ENCODE results near the gene NOD2. TPM values are rescaled to one million over a fixed set of nuclear protein-coding genes. Genes with fewer than 3 reads are reported as not detected.

NOD2 gene
- total RNA-seq, 6 donors from 2014 or later: 8.5 to 27.2 (median 11.2) TPM

DNA sequence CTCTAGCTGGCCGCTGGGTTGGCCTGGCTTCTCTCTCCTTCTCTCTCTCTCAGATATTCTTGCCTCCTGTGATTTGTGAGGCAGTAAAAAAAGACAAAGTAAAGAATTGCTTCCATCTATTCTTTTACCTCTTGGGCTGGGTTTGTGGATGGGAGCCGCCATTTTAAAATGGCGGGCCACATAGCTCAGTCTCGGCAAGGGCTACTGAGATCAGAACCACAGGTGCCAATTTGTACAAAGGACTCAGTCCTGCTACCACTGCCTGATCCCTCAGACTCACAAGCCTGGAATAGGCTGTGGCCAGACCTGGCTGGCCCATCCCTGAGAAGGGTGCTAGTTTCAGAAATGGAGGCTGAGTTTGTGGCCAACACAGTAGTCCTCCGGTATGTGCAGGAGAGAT lies 24.1 kb downstream of the NOD2 start:
- H3K4me3 ChIP-seq: no peak overlapping the region
- no peaks in the 10 kb centered on the region for H3K9me3 ChIP-seq
- whole genome bisulfite sequencing, 2 donors: 90 to 98% methylated on average over 5 of the region's 5 CpGs
- no peak for ATAC-seq (ENCODE audit: low FRiP score in 2 of 2)
- no peak for DNase-seq
- no peaks in the 10 kb centered on the region for H3K27me3 ChIP-seq
- H3K27ac ChIP-seq: no peak overlapping the region
- TF ChIP-seq EP300 (IDR thresholded peaks at IDR 0.05) (no peak), POLR2A (IDR thresholded peaks at IDR 0.05) (no peak), POLR2AphosphoS5 (IDR thresholded peaks at IDR 0.05) (no peak)
- TF ChIP-seq, protein P1, sequence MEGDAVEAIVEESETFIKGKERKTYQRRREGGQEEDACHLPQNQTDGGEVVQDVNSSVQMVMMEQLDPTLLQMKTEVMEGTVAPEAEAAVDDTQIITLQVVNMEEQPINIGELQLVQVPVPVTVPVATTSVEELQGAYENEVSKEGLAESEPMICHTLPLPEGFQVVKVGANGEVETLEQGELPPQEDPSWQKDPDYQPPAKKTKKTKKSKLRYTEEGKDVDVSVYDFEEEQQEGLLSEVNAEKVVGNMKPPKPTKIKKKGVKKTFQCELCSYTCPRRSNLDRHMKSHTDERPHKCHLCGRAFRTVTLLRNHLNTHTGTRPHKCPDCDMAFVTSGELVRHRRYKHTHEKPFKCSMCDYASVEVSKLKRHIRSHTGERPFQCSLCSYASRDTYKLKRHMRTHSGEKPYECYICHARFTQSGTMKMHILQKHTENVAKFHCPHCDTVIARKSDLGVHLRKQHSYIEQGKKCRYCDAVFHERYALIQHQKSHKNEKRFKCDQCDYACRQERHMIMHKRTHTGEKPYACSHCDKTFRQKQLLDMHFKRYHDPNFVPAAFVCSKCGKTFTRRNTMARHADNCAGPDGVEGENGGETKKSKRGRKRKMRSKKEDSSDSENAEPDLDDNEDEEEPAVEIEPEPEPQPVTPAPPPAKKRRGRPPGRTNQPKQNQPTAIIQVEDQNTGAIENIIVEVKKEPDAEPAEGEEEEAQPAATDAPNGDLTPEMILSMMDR (IDR thresholded peaks at IDR 0.05): no peak
- H3K4me1 ChIP-seq: peaks cover 6 to 21% (median 8%) of the 10 kb centered on the region in 4 donors
- peaks cover 0 to under 1% (median 0%) of the 10 kb centered on the region in 4 donors for H3K36me3 ChIP-seq

DNA sequence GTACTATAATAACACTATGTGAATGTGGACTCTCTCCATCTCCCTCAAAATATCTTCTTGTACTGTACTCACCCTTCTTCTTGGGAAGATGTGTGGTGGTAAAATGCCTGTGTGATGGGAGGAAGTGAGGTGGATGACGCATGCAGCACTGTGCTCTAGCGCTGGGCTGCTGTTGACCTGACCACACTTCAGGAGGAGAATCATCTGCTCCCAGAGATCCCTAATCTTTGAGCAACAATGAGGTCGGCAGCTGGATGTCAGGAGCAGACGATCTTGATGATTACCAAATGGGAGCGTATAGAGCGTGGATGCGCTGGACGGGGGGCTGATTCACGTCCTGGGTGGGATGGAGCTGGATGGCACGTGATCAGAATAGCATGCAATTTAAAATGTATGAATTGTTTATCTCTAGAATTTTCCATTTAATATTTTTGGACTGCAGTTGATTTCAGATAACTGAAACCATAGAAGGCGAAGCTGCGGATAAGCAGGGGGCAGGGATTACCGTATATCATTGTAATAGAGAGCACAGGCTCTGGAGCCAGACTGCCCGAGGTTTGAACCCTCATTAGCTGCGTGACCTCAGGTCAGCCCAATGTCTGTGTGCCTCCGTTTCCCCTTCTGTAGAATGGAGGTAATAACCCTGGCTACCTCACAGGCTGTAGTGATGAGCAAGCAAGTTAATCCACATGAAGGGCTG lies 24.8 kb downstream of the NOD2 start:
- ATAC-seq (ENCODE audit: low FRiP score in 2 of 2) (no peak), DNase-seq (no peak)
- H3K4me3 ChIP-seq: no peak overlapping the region

DNA sequence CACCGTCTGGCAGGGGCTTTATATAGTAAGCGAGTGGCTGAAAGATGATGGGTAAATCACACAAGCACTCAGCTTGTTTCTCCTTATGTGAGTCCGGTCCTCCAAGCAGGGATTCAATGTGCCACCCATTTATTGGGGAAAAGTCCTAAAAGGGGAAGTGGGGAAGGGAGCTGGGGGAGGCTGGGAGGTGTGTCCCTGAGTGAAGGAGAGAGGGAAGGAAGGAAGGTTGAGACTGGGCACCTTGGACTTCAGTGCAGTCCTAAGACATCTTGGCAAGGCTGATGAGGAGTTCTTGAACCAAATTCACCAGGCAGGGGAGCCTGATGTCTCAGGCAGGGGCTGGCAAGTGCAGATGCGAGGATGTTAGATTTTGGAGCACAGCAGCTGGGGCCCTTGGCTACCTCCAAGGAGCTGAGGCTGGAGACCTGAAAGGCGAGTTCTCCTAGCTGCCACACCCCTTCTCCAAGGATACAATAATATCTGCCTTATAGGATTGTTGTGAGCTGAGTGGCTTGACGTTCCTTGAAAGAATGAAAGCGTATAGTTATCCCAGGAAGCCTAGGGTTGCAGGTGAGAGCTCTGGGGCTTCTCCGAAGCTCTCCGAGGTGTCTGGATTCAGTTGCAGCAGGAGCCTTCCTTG lies 25.5 kb downstream of the NOD2 start:
- TF ChIP-seq POLR2AphosphoS5 (IDR thresholded peaks at IDR 0.05): no peak
- ATAC-seq (ENCODE audit: low FRiP score in 2 of 2) (no peak), DNase-seq (peak in 1 of 2 donors; percentile 60)
- 74 to 92% methylated on average over 9 of the region's 9 CpGs for WGBS, 2 donors
- no peaks in the 10 kb centered on the region for H3K27me3 ChIP-seq
- no peaks in the 10 kb centered on the region for H3K9me3 ChIP-seq
- H3K4me3 ChIP-seq: peak overlapping the region in 3 of 4 donors; percentile 14 to 35 (median 24)
- peak overlapping the region in 3 of 4 donors; percentile 42 to 72 (median 53) for H3K27ac ChIP-seq
- H3K4me1 ChIP-seq: peaks cover 4 to 17% (median 7%) of the 10 kb centered on the region in 4 donors
- H3K36me3 ChIP-seq: peaks cover 0 to 4% (median 0%) of the 10 kb centered on the region in 4 donors

More for the DNA sequence above, 24.8 kb downstream of the NOD2 start:
- H3K36me3 ChIP-seq: peaks cover 0 to 3% (median 0%) of the 10 kb centered on the region in 4 donors
- H3K27ac ChIP-seq: no peak overlapping the region
- H3K27me3 ChIP-seq: no peaks in the 10 kb centered on the region
- 79 to 86% methylated on average over 16 of the region's 16 CpGs for WGBS, 2 donors
- no peaks in the 10 kb centered on the region for H3K9me3 ChIP-seq
- peaks cover 6 to 17% (median 8%) of the 10 kb centered on the region in 4 donors for H3K4me1 ChIP-seq
- no peak for TF ChIP-seq EP300 (IDR thresholded peaks at IDR 0.05)
- TF ChIP-seq POLR2AphosphoS5 (IDR thresholded peaks at IDR 0.05): no peak
- TF ChIP-seq, protein P1 (IDR thresholded peaks at IDR 0.05): no peak
- no peak for TF ChIP-seq POLR2A (IDR thresholded peaks at IDR 0.05)

DNA sequence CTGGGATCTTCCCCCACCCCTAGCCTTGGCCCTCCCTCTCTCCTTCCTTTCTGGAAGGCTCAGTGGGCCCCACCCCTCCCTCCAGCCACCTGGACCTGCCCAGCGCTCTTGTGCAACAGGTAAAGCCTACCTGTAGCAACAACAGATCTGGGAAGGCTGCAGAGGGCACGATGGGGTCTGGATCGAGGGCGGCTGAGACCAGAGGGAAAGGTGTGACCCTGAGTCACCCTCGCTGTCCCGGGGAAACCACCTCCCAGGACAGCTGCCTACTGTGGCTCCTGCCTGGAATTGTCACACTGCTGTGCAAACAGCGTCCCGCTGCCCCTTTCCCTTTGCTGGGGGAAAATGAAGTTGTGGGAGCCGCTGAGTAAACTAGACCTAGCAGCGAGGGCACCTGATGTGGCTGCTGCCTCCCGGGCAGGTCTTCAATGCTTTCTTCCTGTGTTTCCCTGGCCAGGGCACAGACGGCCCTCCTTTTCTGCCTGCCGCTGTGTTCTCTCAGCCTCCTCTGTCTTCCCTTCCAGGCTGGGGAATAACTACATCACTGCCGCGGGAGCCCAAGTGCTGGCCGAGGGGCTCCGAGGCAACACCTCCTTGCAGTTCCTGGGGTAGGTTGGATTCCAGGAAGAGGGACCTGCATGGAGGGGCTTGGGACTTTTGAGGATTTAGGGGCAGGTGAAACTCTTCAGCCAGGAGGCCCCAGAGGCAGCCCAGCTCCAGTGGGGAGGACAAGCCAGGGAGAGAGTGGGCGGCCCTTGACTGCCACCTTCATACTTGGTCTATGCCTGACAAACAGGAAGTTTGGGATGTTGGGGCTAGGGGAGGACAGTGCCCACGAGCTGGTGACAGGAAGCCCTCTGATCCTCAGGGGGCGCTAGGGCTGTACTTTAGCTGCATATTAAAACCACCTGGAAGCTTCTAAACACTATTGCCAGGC lies 26.3 kb downstream of the NOD2 start:
- WGBS, 2 donors: 71 to 73% methylated on average over 18 to 19 of the region's 20 CpGs
- Histone ChIP-seq H3K9me3 (no peaks in the 10 kb centered on the region), H3K27ac (peak overlapping the region in 3 of 4 donors; percentile 42 to 72 (median 53)), H3K27me3 (no peaks in the 10 kb centered on the region), H3K4me1 (peaks cover 0 to 17% (median 7%) of the 10 kb centered on the region in 4 donors), H3K36me3 (peaks cover 0 to 4% (median 1%) of the 10 kb centered on the region in 4 donors), H3K4me3 (peak overlapping the region in 3 of 4 donors; percentile 14 to 35 (median 24))
- TF ChIP-seq POLR2A (IDR thresholded peaks at IDR 0.05) (peak in 1 of 4 donors; percentile 49), EP300 (IDR thresholded peaks at IDR 0.05) (no peak), POLR2AphosphoS5 (IDR thresholded peaks at IDR 0.05) (peak in 1 of 2 donors; percentile 26)
- TF ChIP-seq, protein P1 (IDR thresholded peaks at IDR 0.05): no peak
- DNase-seq (peak in 1 of 2 donors; percentile 89), ATAC-seq (ENCODE audit: low FRiP score in 2 of 2) (peak in 1 of 2 donors; percentile 31)

Measured in upper lobe of left lung (tissue), 6 donors.